Neuronal stem cell (in vitro differentiated cells): ENCODE data around the gene GCLC.

Source experiments
- DNase-seq: peaks from one replicate; pipeline ENCODE4 v3.0.0-alpha.2; 2013; ENCODE audit warnings: low spot score
- H2AFZ ChIP-seq: one replicate; pipeline ENCODE4 v1.6.1; 2013; ENCODE audit warnings: mild to moderate bottlenecking, low read length, inconsistent platforms
- H2AK5ac ChIP-seq: 2 replicates; pipeline ENCODE4 v1.6.1; 2013; ENCODE audit warnings: low read depth, mild to moderate bottlenecking, inconsistent platforms, low read length, moderate library complexity, mixed read lengths
- H2BK120ac ChIP-seq: 2 replicates; pipeline ENCODE4 v1.6.1; 2013; ENCODE audit warnings: low read depth, mild to moderate bottlenecking, inconsistent platforms, low read length, moderate library complexity, mixed read lengths
- H2BK12ac ChIP-seq: one replicate; pipeline ENCODE4 v1.6.1; 2013; ENCODE audit warnings: low read length, inconsistent platforms
- H2BK15ac ChIP-seq: 2 replicates; pipeline ENCODE4 v1.6.1; 2013; ENCODE audit warnings: mild to moderate bottlenecking, low read length, inconsistent platforms, mixed read lengths
- H2BK5ac ChIP-seq: one replicate; pipeline ENCODE4 v1.6.1; 2013; ENCODE audit warnings: inconsistent platforms, mild to moderate bottlenecking, low read length, moderate library complexity
- H3K14ac ChIP-seq: one replicate; pipeline ENCODE4 v1.6.1; 2013; ENCODE audit warnings: low read length, inconsistent platforms
- H3K18ac ChIP-seq: 2 replicates; pipeline ENCODE4 v1.6.1; 2013; ENCODE audit warnings: low read length, inconsistent platforms
- H3K23ac ChIP-seq: 2 replicates; pipeline ENCODE4 v1.6.1; 2013; ENCODE audit warnings: low read depth, mild to moderate bottlenecking, mixed read lengths, low read length, inconsistent platforms; ENCODE audit not compliant: poor library complexity
- H3K27ac ChIP-seq: replicated peaks from 3 replicates; pipeline ENCODE4 v1.5.1; 2013; ENCODE audit warnings: low read length, inconsistent platforms
- H3K27me3 ChIP-seq, 3 experiments: 2 replicates each; pipeline ENCODE4 v1.6.1; 2013; ENCODE audit warnings: low read length in 3 of 3, mild to moderate bottlenecking in 2 of 3, inconsistent platforms in 1 of 3, low read depth in 1 of 3, mixed read lengths in 1 of 3, moderate library complexity in 1 of 3; ENCODE audit not compliant: control insufficient read depth in 3 of 3, insufficient read depth in 3 of 3
- H3K36me3 ChIP-seq, 2 donors: replicated peaks in 1 of 2; 2 replicates each; pipeline ENCODE4 v1.6.1; 2013; ENCODE audit warnings: low read length in 2 of 2; ENCODE audit not compliant: control insufficient read depth in 2 of 2, insufficient read depth in 2 of 2
- H3K4ac ChIP-seq: 2 replicates; pipeline ENCODE4 v1.6.1; 2013; ENCODE audit warnings: inconsistent platforms, mild to moderate bottlenecking, low read length, moderate library complexity
- H3K4me1 ChIP-seq, 2 donors: 1 replicate in 1 of 2; 2 replicates in 1 of 2; pipeline ENCODE4 v1.6.1; 2013; ENCODE audit warnings: low read length in 2 of 2, low read depth in 1 of 2; ENCODE audit not compliant: control insufficient read depth in 2 of 2, insufficient read depth in 1 of 2
- H3K4me2 ChIP-seq: one replicate; pipeline ENCODE4 v1.6.1; 2013; ENCODE audit warnings: mild to moderate bottlenecking, low read length, inconsistent platforms; ENCODE audit not compliant: insufficient read depth, poor library complexity, severe bottlenecking
- H3K4me3 ChIP-seq, 2 donors: 2 replicates each; pipeline ENCODE4 v1.5.1; 2013; ENCODE audit warnings: low read length in 2 of 2, mild to moderate bottlenecking in 2 of 2, inconsistent platforms in 1 of 2, moderate library complexity in 1 of 2
- H3K79me1 ChIP-seq: one replicate; pipeline ENCODE4 v1.6.1; 2013; ENCODE audit warnings: low read depth, mild to moderate bottlenecking, inconsistent platforms, low read length, moderate library complexity
- H3K9ac ChIP-seq: one replicate; pipeline ENCODE4 v1.6.1; 2013; ENCODE audit warnings: mild to moderate bottlenecking, low read depth, low read length, inconsistent platforms; ENCODE audit not compliant: poor library complexity
- H3K9me3 ChIP-seq, 2 donors: replicated peaks in 1 of 2; 2 replicates each; pipeline versions ENCODE3 to v1.6.1; 2013; ENCODE audit warnings: low read length in 2 of 2, mild to moderate bottlenecking in 2 of 2, inconsistent platforms in 1 of 2, low read depth in 1 of 2, mixed read lengths in 1 of 2, moderate library complexity in 1 of 2; ENCODE audit not compliant: control insufficient read depth in 2 of 2, insufficient read depth in 1 of 2
- H4K8ac ChIP-seq: one replicate; pipeline ENCODE4 v1.6.1; 2013; ENCODE audit warnings: low read depth, mild to moderate bottlenecking, inconsistent platforms, low read length, moderate library complexity
- H4K91ac ChIP-seq: one replicate; pipeline ENCODE4 v1.6.1; 2013; ENCODE audit warnings: low read length, low read depth, mild to moderate bottlenecking, inconsistent platforms; ENCODE audit not compliant: poor library complexity
- WGBS, 2 donors: extraction: QIAGEN DNeasy Blood & Tissue Kit; methylation state at CpG; one replicate each; pipeline ENCODE4 v1.1.7; 2013; ENCODE audit warnings: missing lambda C conversion rate in 2 of 2, mixed read lengths in 1 of 2; ENCODE audit not compliant: insufficient read length in 2 of 2, insufficient replicate concordance in 1 of 2; ENCODE audit errors: extremely low coverage in 2 of 2; 5-methylcytosine and 5-hydroxymethylcytosine counted together

The GCLC gene

DNA sequence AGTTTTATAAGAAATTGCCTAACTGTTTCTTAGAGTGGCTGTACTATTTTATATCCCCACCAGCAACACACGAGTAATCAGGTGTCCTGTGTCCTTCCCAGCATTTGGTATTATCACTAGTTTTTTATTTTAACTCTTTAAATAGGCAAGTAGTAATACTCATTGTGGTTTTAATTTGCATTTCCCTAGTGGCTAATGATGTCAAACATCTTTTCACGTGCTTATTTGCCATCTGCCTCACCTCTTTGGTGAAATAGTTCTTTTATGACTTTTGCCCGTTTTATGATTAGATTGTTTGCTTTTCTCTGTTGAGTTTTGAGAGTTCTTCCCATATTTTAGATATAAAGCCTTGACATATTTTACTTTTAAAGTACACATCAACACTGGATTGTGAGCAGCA, 57.8 kb downstream of the GCLC start:
- Histone ChIP-seq H3K4me1 (no peaks in the 10 kb centered on the region), H2BK120ac (no peak overlapping the region), H2BK12ac (no peak overlapping the region), H2AK5ac (no peak overlapping the region), H3K4ac (no peak overlapping the region), H3K79me1 (no peaks in the 10 kb centered on the region), H3K18ac (no peak overlapping the region), H3K9me3 (no peaks in the 10 kb centered on the region), H2BK15ac (no peak overlapping the region), H3K27me3 (no peaks in the 10 kb centered on the region), H3K23ac (no peak overlapping the region), H2AFZ (no peak overlapping the region), H3K4me3 (no peak overlapping the region), H2BK5ac (no peak overlapping the region), H3K4me2 (no peak overlapping the region), H4K8ac (no peak overlapping the region), H3K14ac (no peak overlapping the region), H4K91ac (no peak overlapping the region), H3K27ac (no peak overlapping the region), H3K36me3 (no peaks in the 10 kb centered on the region), H3K9ac (no peak overlapping the region)
- WGBS, 2 donors: no CpG with 5 or more reads among the region's 3 CpGs
- no peak for DNase-seq

DNA sequence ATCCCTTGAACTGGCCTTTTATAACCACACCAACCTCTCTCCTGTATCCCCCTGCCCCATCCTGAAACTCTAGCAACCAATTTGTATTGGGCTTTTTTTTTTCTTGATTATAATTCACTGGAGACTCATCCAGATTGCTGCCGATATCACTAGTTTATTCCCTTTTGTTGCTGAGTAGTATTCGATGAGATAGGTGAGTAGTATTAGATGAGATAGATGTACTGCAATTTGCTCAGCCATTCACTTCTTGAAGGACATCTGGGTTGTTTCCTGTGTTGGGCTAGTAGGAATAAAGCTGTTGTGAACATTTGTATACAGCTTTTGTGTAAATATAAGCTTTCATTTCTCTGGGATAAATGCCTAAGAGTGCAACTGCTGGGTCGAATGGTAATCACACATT, 58.2 kb downstream of the GCLC start:
- H3K79me1 ChIP-seq: no peaks in the 10 kb centered on the region
- H3K14ac ChIP-seq: no peak overlapping the region
- WGBS, 2 donors: no CpG with 5 or more reads among the region's 3 CpGs
- no peak overlapping the region for H3K9ac ChIP-seq
- H3K27me3 ChIP-seq: no peaks in the 10 kb centered on the region
- no peaks in the 10 kb centered on the region for H3K36me3 ChIP-seq
- H3K4me2 ChIP-seq: no peak overlapping the region
- no peak overlapping the region for H2AK5ac ChIP-seq
- no peak overlapping the region for H4K8ac ChIP-seq
- H2BK12ac ChIP-seq: no peak overlapping the region
- H2BK15ac ChIP-seq: no peak overlapping the region
- no peak overlapping the region for H3K18ac ChIP-seq
- H2BK5ac ChIP-seq: no peak overlapping the region
- no peak overlapping the region for H3K4ac ChIP-seq
- no peak overlapping the region for H2BK120ac ChIP-seq
- H3K4me3 ChIP-seq: no peak overlapping the region
- H4K91ac ChIP-seq: no peak overlapping the region
- no peaks in the 10 kb centered on the region for H3K9me3 ChIP-seq
- H2AFZ ChIP-seq: no peak overlapping the region
- no peak overlapping the region for H3K23ac ChIP-seq
- DNase-seq: no peak
- no peak overlapping the region for H3K27ac ChIP-seq
- H3K4me1 ChIP-seq: no peaks in the 10 kb centered on the region

DNA sequence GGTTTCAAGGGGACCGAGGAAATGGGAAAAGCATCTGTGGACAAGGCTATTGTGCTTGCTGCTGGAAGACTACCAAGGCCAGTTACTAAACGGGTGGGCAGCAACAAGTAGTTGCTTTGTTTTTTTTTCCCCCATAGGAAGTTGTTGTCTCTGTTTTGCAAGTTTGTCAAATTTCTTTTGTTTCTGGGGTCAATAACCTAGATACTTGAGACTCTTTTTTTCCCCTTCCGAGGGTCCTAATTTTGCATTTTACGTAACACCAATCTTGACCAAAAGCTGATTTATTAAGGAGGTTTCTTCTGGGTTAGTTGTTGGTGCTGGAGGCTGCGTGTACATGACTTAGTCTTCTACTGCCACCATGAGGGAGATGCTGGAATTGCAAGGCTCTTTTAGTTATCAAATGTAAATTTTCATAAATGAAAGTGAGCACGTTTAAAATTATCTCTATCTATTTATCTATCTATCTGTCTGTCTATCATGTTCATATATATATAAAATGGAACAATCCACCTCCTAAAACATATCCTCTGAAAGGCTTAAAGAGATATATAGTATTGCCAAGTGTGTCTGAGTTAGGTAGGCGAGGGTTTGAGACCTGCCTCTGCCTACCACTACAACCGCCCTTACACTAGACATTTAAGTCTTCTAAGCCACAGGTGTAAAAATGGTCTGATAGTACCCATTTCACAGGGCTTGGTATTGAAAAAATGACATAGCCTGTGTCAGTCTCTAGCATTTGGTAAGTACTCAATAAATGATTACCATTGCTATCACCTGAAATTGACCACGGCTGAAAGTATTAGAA, 60.2 kb downstream of the GCLC start:
- Histone ChIP-seq H3K4me3 (no peak overlapping the region), H3K79me1 (no peaks in the 10 kb centered on the region), H2AK5ac (no peak overlapping the region), H2BK5ac (no peak overlapping the region), H3K27ac (no peak overlapping the region), H2BK15ac (no peak overlapping the region), H3K27me3 (no peaks in the 10 kb centered on the region), H3K36me3 (no peaks in the 10 kb centered on the region), H3K14ac (no peak overlapping the region), H3K4me1 (no peaks in the 10 kb centered on the region), H2BK120ac (no peak overlapping the region), H3K4me2 (no peak overlapping the region), H4K8ac (no peak overlapping the region), H2AFZ (peak overlapping the region; percentile 6), H3K4ac (no peak overlapping the region), H3K18ac (no peak overlapping the region), H3K9me3 (no peaks in the 10 kb centered on the region), H3K9ac (no peak overlapping the region), H2BK12ac (no peak overlapping the region), H3K23ac (no peak overlapping the region), H4K91ac (no peak overlapping the region)
- no CpG with 5 or more reads among the region's 9 CpGs for WGBS, 2 donors
- peak; percentile 71 for DNase-seq

DNA sequence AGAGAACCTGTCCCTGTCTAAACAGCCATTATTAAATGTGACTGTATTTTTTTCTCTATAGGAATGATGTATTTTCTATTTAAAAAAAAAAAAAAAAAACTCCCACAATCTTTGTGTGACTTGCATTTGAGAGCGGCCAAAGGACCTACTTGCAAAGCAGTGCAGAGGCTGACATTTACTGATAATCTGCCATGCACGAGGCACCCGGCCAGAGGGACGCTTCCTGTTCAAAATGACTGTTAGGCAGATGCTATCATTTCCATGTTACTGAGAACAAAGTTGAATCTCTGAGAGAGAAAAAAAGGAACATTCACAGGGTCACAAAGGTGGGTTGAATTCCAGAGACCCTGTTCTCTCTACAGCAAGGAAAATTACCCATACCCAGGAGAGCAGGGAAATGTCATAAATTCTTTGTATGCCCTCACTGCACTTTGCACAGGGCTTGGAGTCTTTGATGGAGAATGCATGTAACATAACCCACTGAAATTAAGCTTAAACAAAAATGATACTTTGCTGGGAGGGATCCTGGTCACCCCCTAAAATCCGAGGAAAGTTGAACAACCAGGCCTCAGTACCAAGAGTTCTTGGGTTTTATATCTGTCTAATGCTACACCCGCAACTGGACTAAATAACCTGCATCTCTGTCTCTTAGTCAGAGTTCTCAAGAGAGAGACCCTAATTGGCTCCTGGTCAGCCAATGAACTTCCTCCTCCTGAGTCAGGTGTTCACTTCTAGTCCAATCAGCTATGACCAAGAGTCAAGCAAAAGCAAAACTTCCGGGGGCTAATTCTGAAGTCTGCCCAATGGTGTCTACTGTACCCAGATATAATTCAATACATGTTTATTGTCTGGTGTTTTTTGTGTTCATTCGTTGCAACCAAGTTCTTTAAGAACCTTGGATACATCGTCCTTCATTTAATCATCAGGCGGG, 61.2 kb downstream of the GCLC start:
- no peaks in the 10 kb centered on the region for H3K79me1 ChIP-seq
- H2AK5ac ChIP-seq: no peak overlapping the region
- H3K9me3 ChIP-seq: no peaks in the 10 kb centered on the region
- peak overlapping the region; percentile 37 for H2AFZ ChIP-seq
- H2BK12ac ChIP-seq: no peak overlapping the region
- H3K14ac ChIP-seq: no peak overlapping the region
- no peaks in the 10 kb centered on the region for H3K4me1 ChIP-seq
- H3K23ac ChIP-seq: no peak overlapping the region
- no peak overlapping the region for H2BK5ac ChIP-seq
- no peaks in the 10 kb centered on the region for H3K36me3 ChIP-seq
- no peak overlapping the region for H3K4me3 ChIP-seq
- no peak overlapping the region for H4K8ac ChIP-seq
- H2BK120ac ChIP-seq: no peak overlapping the region
- no peak overlapping the region for H3K27ac ChIP-seq
- no peak overlapping the region for H3K4me2 ChIP-seq
- no peak for DNase-seq
- no peak overlapping the region for H3K9ac ChIP-seq
- H3K27me3 ChIP-seq: no peaks in the 10 kb centered on the region
- no peak overlapping the region for H4K91ac ChIP-seq
- H3K18ac ChIP-seq: no peak overlapping the region
- no peak overlapping the region for H3K4ac ChIP-seq
- H2BK15ac ChIP-seq: no peak overlapping the region
- WGBS, 2 donors: no CpG with 5 or more reads among the region's 10 CpGs
